ENCODE data around the gene CACUL1.
"Not testable (repeated sequence)": the region's sequence is repeated elsewhere in the genome, so short reads cannot be mapped to it uniquely, and the experiment has no call there.

GRCh38 chr10:118782916-118783465, 28.2 kb upstream of the CACUL1 start:
- not testable (repeated sequence) for TF ChIP-seq POLR2A, POLR2AphosphoS5 (IDR thresholded peaks at IDR 0.05)

All from breast epithelium (tissue), 3 donors.